Loucy (cell line): ENCODE data around the gene PPP3CB.

Experiments
- CTCF ChIP-seq: fragments of 200-600 bp; sonication (generic); conservative IDR thresholded peaks from 2 replicates; pipeline ENCODE4 v1.5.1; 2014; ENCODE audit warnings: mild to moderate bottlenecking, antibody characterized with exemption, low read length
- EZH2phosphoT487 ChIP-seq: fragments of 200-600 bp; IDR thresholded peaks from 2 replicates; pipeline ENCODE4 v1.6.1; 2018; ENCODE audit warnings: antibody characterized with exemption, mild to moderate bottlenecking, moderate library complexity, borderline replicate concordance

- TF ChIP-seq CTCF: no peak
- TF ChIP-seq EZH2phosphoT487: no peak
Observed at GRCh38 chr10:73404690-73405089, 91.1 kb downstream of the PPP3CB start.
